Lung (tissue), 12 donors: ENCODE data around the gene ULK3. TPM values are rescaled to one million over a fixed set of nuclear protein-coding genes. Genes with fewer than 3 reads are reported as not detected.

ENCODE experiments used
- ATAC-seq: fragments of 200-7000 bp; cut with Tn5 transposase; one replicate; pipeline ENCODE4 v1.9.1; 2020; ENCODE audit warnings: moderate number of reproducible peaks; ENCODE audit not compliant: insufficient read depth, low FRiP score
- DNase-seq, 3 donors: peaks; one replicate each; pipeline ENCODE4 v3.0.0-alpha.2; 2013 to 2017
- H3K27ac ChIP-seq, 2 donors: one replicate each; pipeline ENCODE4 v1.5.1; 2013; ENCODE audit warnings: mild to moderate bottlenecking in 2 of 2, moderate library complexity in 2 of 2, control low read depth in 1 of 2, inconsistent platforms in 1 of 2, low read depth in 1 of 2, low read length in 1 of 2
- H3K27me3 ChIP-seq, 3 donors: one replicate each; pipeline ENCODE4 v1.5.1; 2013; ENCODE audit warnings: low read length in 2 of 3; ENCODE audit not compliant: control insufficient read depth in 3 of 3, insufficient read depth in 3 of 3
- H3K36me3 ChIP-seq, 4 donors: one replicate each; pipeline ENCODE4 v1.5.1; 2013; ENCODE audit warnings: low read length in 4 of 4, mild to moderate bottlenecking in 1 of 4, moderate library complexity in 1 of 4; ENCODE audit not compliant: control insufficient read depth in 4 of 4, insufficient read depth in 4 of 4
- H3K4me1 ChIP-seq, 5 donors: one replicate each; pipeline ENCODE4 v1.5.1; 2013; ENCODE audit warnings: low read length in 5 of 5, mild to moderate bottlenecking in 2 of 5, moderate library complexity in 1 of 5; ENCODE audit not compliant: control insufficient read depth in 5 of 5, insufficient read depth in 5 of 5
- H3K4me3 ChIP-seq: one replicate; pipeline ENCODE4 v1.5.1; 2013; ENCODE audit warnings: mild to moderate bottlenecking, control low read depth, moderate library complexity
- H3K9ac ChIP-seq, 2 donors: one replicate each; pipeline ENCODE4 v1.5.1; 2013; ENCODE audit warnings: low read length in 2 of 2, control low read depth in 1 of 2; ENCODE audit not compliant: insufficient read depth in 1 of 2
- H3K9me3 ChIP-seq, 4 donors: one replicate each; pipeline ENCODE4 v1.5.1; 2013; ENCODE audit warnings: low read length in 3 of 4, mild to moderate bottlenecking in 1 of 4, moderate library complexity in 1 of 4; ENCODE audit not compliant: control insufficient read depth in 4 of 4, insufficient read depth in 3 of 4
- WGBS, 2 donors: extraction: QIAGEN DNeasy Blood & Tissue Kit; methylation state at CpG; one replicate each; pipeline ENCODE4 v1.1.7; 2013; 5-methylcytosine and 5-hydroxymethylcytosine counted together
- polyA plus RNA-seq, 2 donors: library from polyadenylated mRNA; stranded (reverse); fragments of 200-250 nt; gene quantifications; one replicate each; pipeline ENCODE4 v1.2.1, GENCODE V29; 2013
- total RNA-seq, 2 donors: library from RNA; depleted of rRNA in 1 of 2; stranded (reverse); fragments of >200 nt in 1 of 2; gene quantifications; one replicate each; pipeline ENCODE4 v1.2.1, GENCODE V29; 2014 to 2021
- TF ChIP-seq, protein P1 (sequence below): IDR thresholded peaks from 2 replicates; pipeline ENCODE4 v1.5.1; 2012; ENCODE audit warnings: mild to moderate bottlenecking; ENCODE audit errors: control extremely low read depth, extremely low read depth
- donor health status: control.
- donor health status: control.
- donor health status: Bipolar disorder and iron deficiency.
- donor health status: healthy.
- donor health status: DM: yes; HTN: yes; CAD: no.

Gene ULK3
- total and polyA plus RNA-seq, 4 donors: 20.6 to 54.5 (median 38.7) TPM

DNA sequence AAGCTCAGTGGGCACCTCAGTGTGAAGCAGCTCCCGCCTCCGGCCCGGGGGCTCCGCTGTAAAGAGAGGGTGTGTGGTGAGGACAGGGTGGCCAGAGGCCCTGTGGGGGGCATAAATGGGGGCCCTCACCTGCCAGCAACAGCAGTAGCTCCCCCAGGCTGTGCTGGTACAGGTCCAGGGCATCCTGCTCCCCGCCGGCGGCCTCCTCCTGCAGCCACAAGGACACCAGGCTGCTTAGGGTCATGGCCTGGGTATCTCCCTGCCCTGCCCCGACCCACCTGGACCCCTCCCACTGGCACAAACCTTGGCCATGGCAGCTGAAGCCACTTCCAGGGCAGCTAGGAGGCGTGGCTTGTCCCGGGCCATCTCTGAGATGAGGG is 4.8 kb downstream of the ULK3 start:
- H3K4me3 ChIP-seq: no peak overlapping the region
- peaks cover 0 to 4% (median 0%) of the 10 kb centered on the region in 5 donors for H3K4me1 ChIP-seq
- ATAC-seq (no peak), DNase-seq (no peak)
- TF ChIP-seq, protein P1, sequence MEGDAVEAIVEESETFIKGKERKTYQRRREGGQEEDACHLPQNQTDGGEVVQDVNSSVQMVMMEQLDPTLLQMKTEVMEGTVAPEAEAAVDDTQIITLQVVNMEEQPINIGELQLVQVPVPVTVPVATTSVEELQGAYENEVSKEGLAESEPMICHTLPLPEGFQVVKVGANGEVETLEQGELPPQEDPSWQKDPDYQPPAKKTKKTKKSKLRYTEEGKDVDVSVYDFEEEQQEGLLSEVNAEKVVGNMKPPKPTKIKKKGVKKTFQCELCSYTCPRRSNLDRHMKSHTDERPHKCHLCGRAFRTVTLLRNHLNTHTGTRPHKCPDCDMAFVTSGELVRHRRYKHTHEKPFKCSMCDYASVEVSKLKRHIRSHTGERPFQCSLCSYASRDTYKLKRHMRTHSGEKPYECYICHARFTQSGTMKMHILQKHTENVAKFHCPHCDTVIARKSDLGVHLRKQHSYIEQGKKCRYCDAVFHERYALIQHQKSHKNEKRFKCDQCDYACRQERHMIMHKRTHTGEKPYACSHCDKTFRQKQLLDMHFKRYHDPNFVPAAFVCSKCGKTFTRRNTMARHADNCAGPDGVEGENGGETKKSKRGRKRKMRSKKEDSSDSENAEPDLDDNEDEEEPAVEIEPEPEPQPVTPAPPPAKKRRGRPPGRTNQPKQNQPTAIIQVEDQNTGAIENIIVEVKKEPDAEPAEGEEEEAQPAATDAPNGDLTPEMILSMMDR: no peak
- H3K9ac ChIP-seq: no peak overlapping the region
- H3K27me3 ChIP-seq: no peaks in the 10 kb centered on the region
- no peak overlapping the region for H3K27ac ChIP-seq
- 95% methylated on average over 10 of the region's 10 CpGs for WGBS, 2 donors
- H3K36me3 ChIP-seq: peaks cover 0 to 29% (median 0%) of the 10 kb centered on the region in 4 donors
- no peaks in the 10 kb centered on the region for H3K9me3 ChIP-seq

DNA sequence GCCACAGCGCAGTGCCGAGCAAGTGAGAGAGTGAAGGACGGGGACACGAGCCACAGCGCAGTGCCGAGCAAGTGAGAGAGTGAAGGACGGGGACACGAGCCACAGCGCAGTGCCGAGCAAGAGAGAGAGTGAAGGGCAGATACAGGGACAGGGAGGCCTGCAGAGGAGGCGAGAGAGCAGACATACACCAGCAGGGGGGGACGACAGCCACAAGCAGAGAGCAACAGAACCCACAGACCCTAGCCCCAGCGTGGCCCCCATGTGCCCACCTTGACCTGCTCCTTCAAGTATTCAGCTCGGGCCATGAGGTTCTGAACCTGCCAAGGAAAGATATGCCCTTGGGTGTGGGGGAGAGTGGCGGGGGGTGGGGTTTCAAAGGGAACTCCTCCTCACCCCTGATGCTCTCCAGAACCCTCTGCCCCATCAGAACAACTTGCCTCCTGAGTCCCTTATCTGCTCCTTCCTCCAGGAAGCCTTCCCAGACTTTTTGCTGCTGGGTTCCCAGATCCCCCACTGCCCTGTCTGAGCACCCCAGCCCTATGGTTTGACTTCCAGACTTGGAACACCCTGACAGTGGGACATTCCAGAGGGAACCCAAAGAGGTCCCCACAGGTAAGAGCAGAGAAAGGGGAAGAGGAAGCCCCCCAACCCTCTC is 5.3 kb downstream of the ULK3 start:
- Histone ChIP-seq H3K9me3 (no peaks in the 10 kb centered on the region), H3K4me3 (no peak overlapping the region), H3K36me3 (peaks cover 0 to 29% (median 0%) of the 10 kb centered on the region in 4 donors), H3K27me3 (peaks cover 0 to 2% (median 0%) of the 10 kb centered on the region in 3 donors), H3K4me1 (peaks cover 0 to 4% (median 0%) of the 10 kb centered on the region in 5 donors), H3K27ac (no peak overlapping the region), H3K9ac (no peak overlapping the region)
- TF ChIP-seq, protein P1: no peak
- no peak for ATAC-seq
- WGBS, 2 donors: 85% methylated on average over 11 to 15 of the region's 15 CpGs
- DNase-seq: no peak

DNA sequence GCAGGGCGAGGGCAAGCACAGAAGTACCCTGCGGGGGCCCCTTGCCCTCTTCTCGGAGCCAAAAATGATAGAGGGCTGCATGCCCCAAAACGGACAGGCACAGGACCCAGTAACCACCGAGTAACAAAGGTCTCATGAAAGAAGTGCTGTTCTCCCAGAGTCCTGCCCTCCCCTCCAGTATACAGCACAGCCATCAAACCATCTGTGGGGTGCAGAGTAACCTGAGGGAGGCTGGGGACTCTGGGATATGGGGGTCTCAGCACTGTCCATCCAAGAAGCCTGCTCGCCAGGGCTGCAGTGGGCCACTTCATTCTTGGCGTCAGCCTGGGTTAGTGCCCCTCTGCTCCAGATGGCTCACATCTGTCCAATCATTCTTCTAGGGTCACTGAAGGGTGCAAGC is 6.1 kb downstream of the ULK3 start:
- Histone ChIP-seq H3K27ac (no peak overlapping the region), H3K4me3 (no peak overlapping the region), H3K27me3 (peaks cover 0 to 4% (median 0%) of the 10 kb centered on the region in 3 donors), H3K9ac (no peak overlapping the region), H3K36me3 (peaks cover 0 to 29% (median 0%) of the 10 kb centered on the region in 4 donors), H3K4me1 (no peaks in the 10 kb centered on the region), H3K9me3 (no peaks in the 10 kb centered on the region)
- TF ChIP-seq, protein P1: no peak
- ATAC-seq (no peak), DNase-seq (no peak)
- WGBS, 2 donors: 91% methylated on average over 7 of the region's 7 CpGs
